Fibroblast of mammary gland (primary cell): ENCODE data around the gene ASB10.

ENCODE experiments used
- DNase-seq: peaks from one replicate; pipeline ENCODE4 v3.0.0-alpha.2; 2010; ENCODE audit warnings: low read depth
- H3K4me3 ChIP-seq: 2 replicates; pipeline ENCODE4 v1.5.1; 2011; ENCODE audit warnings: low read depth, mild to moderate bottlenecking, low read length, moderate library complexity; ENCODE audit not compliant: control insufficient read depth
- CTCF ChIP-seq: conservative IDR thresholded peaks from 2 replicates; pipeline ENCODE4 v1.5.1; 2011; ENCODE audit warnings: low read depth, low read length, inconsistent platforms; ENCODE audit not compliant: control insufficient read depth, insufficient read depth

Gene ASB10

GRCh38 chr7:151186640-151187408, at the start of gene ASB10:
ASB10 (minus strand) TSS chr7:151187250; CDS start chr7:151187130, 120 bp downstream.
- no peak for TF ChIP-seq CTCF
- H3K4me3 ChIP-seq, result no peak within 1 kb of the TSS
- no peak for DNase-seq

- DNase-seq, result no peak
- TF ChIP-seq CTCF, result no peak
- H3K4me3 ChIP-seq, result no peak overlapping the region
Observed at GRCh38 chr7:151236406-151236805, 49.4 kb upstream of the ASB10 start.

GRCh38 chr7:151235091-151235787, 48.2 kb upstream of the ASB10 start:
- H3K4me3 ChIP-seq, result no peak overlapping the region
- DNase-seq, result no peak
- no peak for TF ChIP-seq CTCF

GRCh38 chr7:151233804-151234203, 46.8 kb upstream of the ASB10 start:
- DNase-seq, result no peak
- peak overlapping the region; percentile 92 for H3K4me3 ChIP-seq
- TF ChIP-seq CTCF, result no peak

- H3K4me3 ChIP-seq, result peak overlapping the region; percentile 92
- TF ChIP-seq CTCF, result no peak
- peak; percentile 87 for DNase-seq
Observed at GRCh38 chr7:151232917-151233701, 46.1 kb upstream of the ASB10 start.

GRCh38 chr7:151232091-151232916, 45.3 kb upstream of the ASB10 start, which contains the start of gene CHPF2:
CHPF2 (plus strand) TSS chr7:151232483; CDS start chr7:151234012, 1,529 bp downstream.
- TF ChIP-seq CTCF, result no peak
- DNase-seq, result peak; percentile 80
- H3K4me3 ChIP-seq, result peak within 1 kb of the TSS; percentile 92
